Adrenal gland (tissue), 12 donors: ENCODE results near the gene ERN1. TPM values are rescaled to one million over a fixed set of nuclear protein-coding genes. Genes with fewer than 3 reads are reported as not detected.

Source experiments
- DNase-seq, 7 donors: peaks; one replicate each; pipeline ENCODE4 v3.0.0-alpha.2; 2019 to 2020
- H3K27ac ChIP-seq, 5 donors: fragments of 200-600 bp; sonication (generic) in 4 of 5; 1 replicate in 3 of 5; 2 replicates in 2 of 5; pipeline versions ENCODE4 v1.5.1 to v1.8.0; 2016 to 2020; ENCODE audit warnings: mild to moderate bottlenecking in 1 of 5
- H3K27me3 ChIP-seq: fragments of 200-600 bp; 2 replicates; pipeline ENCODE4 v1.8.0; 2021
- H3K36me3 ChIP-seq, 2 donors: fragments of 200-600 bp; replicated peaks in 1 of 2; 1 replicate in 1 of 2; 2 replicates in 1 of 2; pipeline versions ENCODE4 v1.5.1 to v1.8.0; 2018 to 2022
- H3K4me1 ChIP-seq, 2 donors: fragments of 200-600 bp; replicated peaks in 1 of 2; 1 replicate in 1 of 2; 2 replicates in 1 of 2; pipeline versions ENCODE4 v1.5.1 to v1.8.0; 2018 to 2021
- H3K4me3 ChIP-seq, 4 donors: fragments of 200-600 bp; sonication (generic) in 3 of 4; one replicate each; pipeline ENCODE4 v1.5.1; 2016 to 2018
- H3K9me3 ChIP-seq, 3 donors: fragments of 200-600 bp; sonication (generic) in 1 of 3; replicated peaks in 1 of 3; 1 replicate in 2 of 3; 2 replicates in 1 of 3; pipeline versions ENCODE4 v1.5.1 to v1.8.0; 2016 to 2021
- POLR2A ChIP-seq, 2 donors: fragments of 450-650 bp; IDR thresholded peaks; one replicate each; pipeline ENCODE4 v1.6.1; 2017; ENCODE audit warnings: antibody characterized with exemption in 2 of 2, mild to moderate bottlenecking in 2 of 2, moderate library complexity in 1 of 2
- WGBS, 4 donors: extraction: QIAGEN DNeasy Blood & Tissue Kit in 2 of 4; methylation state at CpG; one replicate each; pipeline versions ENCODE4 v1.1.5 to v1.1.7; 2013 to 2017; 5-methylcytosine and 5-hydroxymethylcytosine counted together
- intact Hi-C, 2 donors: fragments of 100-400 bp; cut with DNase I; formaldehyde crosslinking; loops; one replicate each; pipeline versions ENCODE4 v1.14.1 to v1.15.0; 2022 to 2023
- polyA plus RNA-seq, 3 donors: library from polyadenylated mRNA; stranded (reverse); fragments of 200-250 nt in 2 of 3; fragments of 350-450 nt in 1 of 3; fragmentation: Illumina TruSeq in 1 of 3; extraction: RNeasy Lipid Tissue Mini Kit (QIAGEN cat#74804) in 1 of 3; gene quantifications; one replicate each; pipeline ENCODE4 v1.2.3, GENCODE V29; 2013 to 2014
- total RNA-seq, 9 donors: library from RNA; depleted of rRNA in 4 of 9; stranded (reverse); fragments of >200 nt in 4 of 9; fragments of 120-200 nt in 1 of 9; fragmentation: NEBNext Ultra II Directional in 1 of 9; extraction: Animal tissue kit (Norgen Biotek cat#: 25700) in 1 of 9; gene quantifications; one replicate each; pipeline versions ENCODE4 v1.1.0 to v1.2.4, GENCODE V29; 2013 to 2023
- TF ChIP-seq, protein P1 (sequence below), 6 experiments: fragments of 450-650 bp in 4 of 6; fragments of 200-600 bp in 2 of 6; sonication (generic) in 1 of 6; IDR thresholded peaks; 1 replicate in 5 of 6; 2 replicates in 1 of 6; pipeline versions ENCODE4 v1.5.1 to v1.8.0; 2016 to 2021; ENCODE audit warnings: antibody characterized with exemption in 6 of 6, mild to moderate bottlenecking in 2 of 6, moderate library complexity in 1 of 6
- donor health status: healthy with polysubstance abuse.
- donor health status: Bipolar disorder and iron deficiency.
- donor health status: DM: yes; HTN: yes; CAD: no.
- donor health status: DM: no; HTN: no; CAD: no.
- donor health status: DM: no; HTN: no; CAD: no.
- donor health status: DM: yes; HTN: yes; CAD: no.

The ERN1 gene
- total and polyA plus RNA-seq, 12 donors, result 31.9 to 205 (median 63.1) TPM

- WGBS, 4 donors, result 6 to 9% (median 8%) methylated on average over 11 to 24 of the region's 24 CpGs
- intact Hi-C loops, result loop anchor here (5.0 to 10.0 kb wide), 4 partner anchors 66 to 206 kb away; no protein-coding TSS in a partner anchor
- DNase-seq, result peak; percentile 57 to 85 (median 71)
Measured at GRCh38 chr17:64130559-64131001, 636 bp upstream of the ERN1 start.

GRCh38 chr17:64129515-64129764, 504 bp downstream of the ERN1 start:
- Histone ChIP-seq H3K4me1 (peaks cover 38 to 59% of the 10 kb centered on the region in 2 donors), H3K4me3 (peak overlapping the region; percentile 43 to 97 (median 74)), H3K36me3 (no peaks in the 10 kb centered on the region), H3K9me3 (no peaks in the 10 kb centered on the region), H3K27ac (peak overlapping the region; percentile 79 to 98 (median 91)), H3K27me3 (no peaks in the 10 kb centered on the region)
- TF ChIP-seq, protein P1, sequence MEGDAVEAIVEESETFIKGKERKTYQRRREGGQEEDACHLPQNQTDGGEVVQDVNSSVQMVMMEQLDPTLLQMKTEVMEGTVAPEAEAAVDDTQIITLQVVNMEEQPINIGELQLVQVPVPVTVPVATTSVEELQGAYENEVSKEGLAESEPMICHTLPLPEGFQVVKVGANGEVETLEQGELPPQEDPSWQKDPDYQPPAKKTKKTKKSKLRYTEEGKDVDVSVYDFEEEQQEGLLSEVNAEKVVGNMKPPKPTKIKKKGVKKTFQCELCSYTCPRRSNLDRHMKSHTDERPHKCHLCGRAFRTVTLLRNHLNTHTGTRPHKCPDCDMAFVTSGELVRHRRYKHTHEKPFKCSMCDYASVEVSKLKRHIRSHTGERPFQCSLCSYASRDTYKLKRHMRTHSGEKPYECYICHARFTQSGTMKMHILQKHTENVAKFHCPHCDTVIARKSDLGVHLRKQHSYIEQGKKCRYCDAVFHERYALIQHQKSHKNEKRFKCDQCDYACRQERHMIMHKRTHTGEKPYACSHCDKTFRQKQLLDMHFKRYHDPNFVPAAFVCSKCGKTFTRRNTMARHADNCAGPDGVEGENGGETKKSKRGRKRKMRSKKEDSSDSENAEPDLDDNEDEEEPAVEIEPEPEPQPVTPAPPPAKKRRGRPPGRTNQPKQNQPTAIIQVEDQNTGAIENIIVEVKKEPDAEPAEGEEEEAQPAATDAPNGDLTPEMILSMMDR (IDR thresholded peaks at IDR 0.05), result no peak
- TF ChIP-seq POLR2A (IDR thresholded peaks at IDR 0.05), result no peak
- DNase-seq, result no peak
- WGBS, 4 donors, result 0 to 1% (median 0%) methylated on average over 4 to 31 of the region's 31 CpGs
- intact Hi-C loops, result no loop called here

More at GRCh38 chr17:64130559-64131001, 636 bp upstream of the ERN1 start:
- no peaks in the 10 kb centered on the region for H3K9me3 ChIP-seq
- TF ChIP-seq POLR2A (IDR thresholded peaks at IDR 0.05), result peak in 1 of 2 donors; percentile 55
- TF ChIP-seq, protein P1 (IDR thresholded peaks at IDR 0.05), result peak in 1 of 6 experiments; percentile 22
- no peaks in the 10 kb centered on the region for H3K27me3 ChIP-seq
- peaks cover 32 to 54% of the 10 kb centered on the region in 2 donors for H3K4me1 ChIP-seq
- no peaks in the 10 kb centered on the region for H3K36me3 ChIP-seq
- peak overlapping the region in 2 of 4 donors; percentile 20 to 97 for H3K4me3 ChIP-seq
- H3K27ac ChIP-seq, result peak overlapping the region; percentile 71 to 98 (median 91)

- Histone ChIP-seq H3K27me3 (no peaks in the 10 kb centered on the region), H3K36me3 (no peaks in the 10 kb centered on the region), H3K4me1 (peaks cover 38 to 64% of the 10 kb centered on the region in 2 donors), H3K9me3 (no peaks in the 10 kb centered on the region), H3K4me3 (peak overlapping the region in 3 of 4 donors; percentile 43 to 97 (median 88)), H3K27ac (peak overlapping the region; percentile 79 to 98 (median 91))
- intact Hi-C loops, result no loop called here
- 6 to 11% (median 9%) methylated on average over 14 to 15 of the region's 15 CpGs for WGBS, 4 donors
- DNase-seq, result peak in 2 of 7 donors; percentile 45 to 53
- no peak for TF ChIP-seq POLR2A (IDR thresholded peaks at IDR 0.05)
- TF ChIP-seq, protein P1 (IDR thresholded peaks at IDR 0.05), result no peak
Measured at GRCh38 chr17:64128787-64129514, 993 bp downstream of the ERN1 start.

- 41 to 48% (median 43%) methylated on average over 1 of the region's 1 CpG for WGBS, 4 donors
Measured at GRCh38 chr17:64126918-64127317, 3.0 kb downstream of the ERN1 start.

More at GRCh38 chr17:64126918-64127317, 3.0 kb downstream of the ERN1 start:
- H3K27me3 ChIP-seq, result no peaks in the 10 kb centered on the region
- peak overlapping the region in 1 of 4 donors; percentile 97 for H3K4me3 ChIP-seq
- no peaks in the 10 kb centered on the region for H3K9me3 ChIP-seq
- H3K27ac ChIP-seq, result peak overlapping the region in 3 of 5 donors; percentile 49 to 91 (median 90)
- DNase-seq, result no peak
- peak in 1 of 2 donors; percentile 29 for TF ChIP-seq POLR2A (IDR thresholded peaks at IDR 0.05)
- TF ChIP-seq, protein P1 (IDR thresholded peaks at IDR 0.05), result no peak
- intact Hi-C loops, result no loop called here
- H3K36me3 ChIP-seq, result no peaks in the 10 kb centered on the region
- peaks cover 32 to 61% of the 10 kb centered on the region in 2 donors for H3K4me1 ChIP-seq
